ENCODE measurements around the gene NUP210. TPM values are rescaled to one million over a fixed set of nuclear protein-coding genes. Genes with fewer than 3 reads are reported as not detected.

NUP210 gene
- total and polyA plus RNA-seq, 2 donors (not counting 3 experiments of a cell fraction or from before 2014, with no cell fraction given) = 0.14 to 0.84 TPM

- CTCF ChIA-PET = no interaction called here
- dilution Hi-C loops (cut with MboI; ENCODE audit: extremely low pct_ligation_motif_present, low sequenced_read_pairs) (loop anchor here (25.0 kb wide), 1 partner anchor 378 kb away; no protein-coding TSS in a partner anchor), intact Hi-C loops (cut with micrococcal nuclease) (no loop called here)
- POLR2A ChIA-PET = no interaction called here
- no TSS peak for BruUV-seq (replicated peaks)
- Histone ChIP-seq H3K4me3 (replicated peaks in 1 of 3; ENCODE audit: insufficient read depth in 1 of 3, low read depth in 1 of 3, low read length in 3 of 3) (no peak overlapping the region), H4K20me1 (replicated peaks; ENCODE audit: control insufficient read depth, extremely low read depth, insufficient read depth, low read length) (no peaks in the 10 kb centered on the region), H3K9me3 (replicated peaks; ENCODE audit: control insufficient read depth, insufficient read depth, low read length) (no peaks in the 10 kb centered on the region), H3K4me1 (ENCODE audit: control insufficient read depth, extremely low read depth, insufficient read depth, low read length) (no peaks in the 10 kb centered on the region), H2AFZ (ENCODE audit: low read depth, low read length) (no peak overlapping the region), H3K27ac (ENCODE audit: insufficient read depth, low read depth, low read length) (no peak overlapping the region), H3K27me3 (ENCODE audit: control insufficient read depth in 2 of 2, insufficient read depth in 2 of 2, low read length in 2 of 2) (peaks cover 0 to 3% of the 10 kb centered on the region in 2 experiments), H3K9me1 (replicated peaks; ENCODE audit: control insufficient read depth, extremely low read depth, insufficient read depth, low read length) (no peaks in the 10 kb centered on the region), H3K4me2 (ENCODE audit: insufficient read depth, low read length) (no peak overlapping the region), H3K9ac (replicated peaks; ENCODE audit: extremely low read depth, insufficient read depth, low read length) (no peak overlapping the region), H3K79me2 (ENCODE audit: control insufficient read depth, insufficient read depth, low read length) (no peaks in the 10 kb centered on the region), H3K36me3 (ENCODE audit: control insufficient read depth in 2 of 2, extremely low read depth in 1 of 2, insufficient read depth in 2 of 2, low read length in 2 of 2) (no peaks in the 10 kb centered on the region)
- FAIRE-seq = no peak
- TF ChIP-seq EZH2 (IDR thresholded peaks at IDR 0.05; ENCODE audit: borderline replicate concordance, low read depth, low read length, severe bottlenecking) (no peak), POLR2A (IDR thresholded peaks at IDR 0.05; ENCODE audit: low read depth, low read length) (no peak), MAX (IDR thresholded peaks at IDR 0.05; ENCODE audit: insufficient read depth, insufficient read length) (no peak), CTCF (IDR thresholded peaks at IDR 0.05; ENCODE audit: extremely low read depth in 1 of 2, insufficient read depth in 1 of 2, low read depth in 1 of 2, low read length in 2 of 2) (no peak), POLR2AphosphoS5 (IDR thresholded peaks at IDR 0.05; ENCODE audit: insufficient read depth, low read depth, low read length) (no peak)
- no peak for DNase-seq (ENCODE audit: low read depth, low spot score)
Measured at GRCh38 chr3:13465236-13465873, 45.2 kb upstream of the NUP210 start.

Measured in endothelial cell of umbilical vein (primary cell).